Activated CD8-positive, alpha-beta memory T cell treated with anti-CD3 and anti-CD28 coated beads, Interleukin-2, amount 50 U/mL, for 4 hours (primary cell): ENCODE data around the gene BUD23.

ENCODE experiments used
- DNase-seq: peaks from one replicate; pipeline ENCODE4 v3.0.0-alpha.2; 2020

BUD23 gene

DNA sequence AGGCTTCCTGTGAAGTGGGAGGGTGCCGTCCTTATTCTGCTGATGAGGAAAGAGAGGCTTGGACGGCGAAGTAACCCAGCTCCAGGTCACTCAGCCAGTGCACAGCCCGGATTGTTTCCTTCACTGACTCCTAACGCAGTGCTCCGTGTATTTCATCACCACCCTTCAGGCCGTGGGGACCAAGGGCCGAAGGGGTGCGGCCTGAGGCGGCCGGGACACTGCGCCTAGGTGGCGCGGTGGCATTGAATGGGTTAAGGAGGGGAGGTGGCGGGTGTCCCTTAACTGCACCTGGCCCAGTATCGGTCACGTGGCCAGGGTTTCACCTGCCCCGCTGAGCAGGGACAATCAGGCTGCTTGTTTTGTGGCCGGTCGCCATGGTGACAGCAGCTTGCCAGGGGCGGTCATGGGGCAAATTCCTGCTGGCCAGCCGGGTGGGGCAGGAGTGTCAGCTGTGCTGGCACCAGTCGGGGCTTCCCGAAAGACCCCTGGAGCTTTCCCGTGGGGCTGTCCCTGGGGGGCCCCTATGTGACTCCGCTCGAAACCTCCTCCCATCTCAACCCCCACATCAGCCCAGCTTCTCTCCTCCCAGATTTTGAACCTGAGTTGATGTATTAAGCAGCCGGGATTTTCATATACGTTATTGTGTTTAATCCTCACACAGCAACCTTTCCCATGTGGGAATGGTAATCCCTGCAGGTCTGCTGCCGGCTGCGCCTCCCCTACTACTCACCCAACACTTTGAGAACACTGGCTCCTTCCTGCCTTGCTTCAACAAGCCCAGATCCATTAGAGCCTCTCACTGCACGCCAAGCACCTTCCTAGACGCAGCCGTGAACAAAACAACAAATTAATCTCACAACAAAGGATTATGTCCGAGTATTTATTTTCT is 59.6 kb downstream of the BUD23 start:
- no peak for DNase-seq

DNA sequence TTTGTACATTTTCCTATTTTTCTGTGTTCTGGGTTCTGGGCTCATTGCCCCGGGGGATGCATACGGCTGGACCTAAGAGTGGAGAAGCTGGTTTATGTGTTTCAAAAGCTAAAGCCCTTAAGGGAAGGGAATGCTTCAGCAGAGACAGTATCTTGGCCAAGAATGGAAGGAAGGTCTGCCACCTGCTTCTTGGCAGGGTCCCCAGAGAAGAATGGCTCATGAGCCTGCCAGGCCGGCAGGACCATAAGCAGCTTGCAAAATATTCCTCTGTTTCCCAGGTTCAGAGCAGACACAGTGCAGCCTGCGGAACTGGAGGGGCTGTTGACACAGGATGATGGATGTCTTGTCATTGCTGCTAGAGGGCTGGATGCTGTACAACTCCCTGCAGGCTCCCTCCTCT is 63.0 kb downstream of the BUD23 start:
- DNase-seq = no peak
